IPS-18a (cell line): ENCODE results near the gene IL18RAP.

Experiments used
- H3K27ac ChIP-seq: one replicate; pipeline ENCODE4 v1.5.1; 2013; ENCODE audit warnings: low read length
- H3K27me3 ChIP-seq: one replicate; pipeline ENCODE4 v1.6.1; 2013; ENCODE audit warnings: mild to moderate bottlenecking, low read length; ENCODE audit not compliant: control insufficient read depth, insufficient read depth
- H3K36me3 ChIP-seq: one replicate; pipeline ENCODE4 v1.6.1; 2013; ENCODE audit warnings: low read depth, low read length; ENCODE audit not compliant: control insufficient read depth
- H3K4me1 ChIP-seq: one replicate; pipeline ENCODE4 v1.6.1; 2013; ENCODE audit warnings: low read depth, low read length; ENCODE audit not compliant: control insufficient read depth
- H3K4me3 ChIP-seq: one replicate; pipeline ENCODE4 v1.5.1; 2013; ENCODE audit warnings: low read length
- H3K9ac ChIP-seq: one replicate; pipeline ENCODE4 v1.6.1; 2013; ENCODE audit warnings: mild to moderate bottlenecking, low read length, moderate library complexity
- H3K9me3 ChIP-seq: one replicate; pipeline ENCODE4 v1.6.1; 2013; ENCODE audit warnings: low read depth, low read length; ENCODE audit not compliant: control insufficient read depth

Gene IL18RAP

DNA sequence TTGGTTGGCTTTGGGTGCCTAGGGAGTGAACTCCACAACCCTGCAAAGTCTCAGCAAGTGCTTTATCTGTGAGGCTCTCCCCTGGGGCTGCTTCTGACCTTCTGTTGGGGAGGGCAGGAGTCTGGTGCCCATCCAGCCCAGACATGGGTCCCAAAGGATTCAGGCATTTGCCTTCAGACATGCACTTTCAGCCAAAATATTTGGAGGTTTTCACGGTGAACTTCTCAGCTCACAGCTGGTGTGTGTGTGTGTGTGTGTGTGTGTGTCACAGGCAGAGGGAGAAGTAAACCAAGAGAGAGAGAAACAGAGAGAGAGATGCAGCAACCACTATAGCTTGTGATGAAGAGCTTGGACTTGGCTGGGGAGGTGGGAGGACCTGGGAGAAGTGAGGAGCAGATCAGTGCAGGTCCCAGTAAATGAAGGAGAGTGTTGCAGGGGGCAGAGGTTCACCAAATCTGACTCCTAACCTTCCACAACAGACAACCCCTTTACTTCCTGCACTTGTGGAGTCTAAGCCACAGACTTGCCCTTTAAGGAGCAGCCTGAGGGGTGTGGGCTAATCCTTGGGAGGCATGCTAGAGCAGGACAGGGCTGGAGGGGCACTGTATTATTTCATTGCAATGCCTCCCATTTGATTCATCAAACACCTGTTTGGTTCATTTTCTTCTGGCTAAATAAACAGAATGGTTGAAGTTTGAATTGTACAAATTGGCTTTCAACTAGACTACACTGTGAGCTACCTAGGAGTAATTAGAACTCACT lies 64.2 kb downstream of the IL18RAP start:
- no peaks in the 10 kb centered on the region for H3K27me3 ChIP-seq
- H3K27ac ChIP-seq = no peak overlapping the region
- no peaks in the 10 kb centered on the region for H3K9me3 ChIP-seq
- H3K4me1 ChIP-seq = peaks cover 8% of the 10 kb centered on the region
- H3K4me3 ChIP-seq = no peak overlapping the region
- H3K9ac ChIP-seq = no peak overlapping the region
- H3K36me3 ChIP-seq = no peaks in the 10 kb centered on the region

DNA sequence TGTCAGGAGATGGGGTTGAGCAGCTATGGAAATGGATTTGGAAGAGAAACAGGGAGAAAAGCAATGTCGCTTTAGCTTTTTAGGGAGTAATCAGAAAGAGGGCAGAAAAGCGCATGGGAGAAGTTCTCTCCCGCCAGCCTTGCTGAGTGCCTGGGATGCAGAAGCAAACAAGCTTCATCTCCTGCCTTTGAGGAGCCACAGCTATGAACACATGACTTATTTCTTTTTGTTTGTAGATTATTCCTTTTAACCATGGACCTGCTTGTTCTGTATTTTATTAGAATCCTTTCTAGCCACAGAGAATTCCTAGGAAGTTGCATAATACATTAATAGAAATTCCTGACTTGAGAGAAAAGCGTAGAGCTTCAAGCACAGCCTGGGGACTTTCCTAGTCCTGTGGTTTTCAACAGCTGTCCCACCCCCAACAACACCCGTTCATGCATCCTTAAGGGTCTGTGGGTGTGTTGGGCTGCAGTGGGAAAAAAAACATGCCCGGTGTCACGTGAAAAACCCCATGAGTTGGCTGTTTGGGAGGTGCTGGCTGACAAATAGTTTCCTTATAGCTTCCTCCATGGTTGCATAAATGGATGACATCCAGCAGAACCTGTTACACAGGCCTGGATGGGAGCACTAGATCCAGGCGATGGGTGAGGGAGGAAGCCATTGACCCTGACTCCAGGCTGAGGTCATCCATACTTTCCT lies 65.0 kb downstream of the IL18RAP start:
- no peaks in the 10 kb centered on the region for H3K36me3 ChIP-seq
- H3K4me1 ChIP-seq = peaks cover 8% of the 10 kb centered on the region
- H3K9me3 ChIP-seq = no peaks in the 10 kb centered on the region
- H3K9ac ChIP-seq = no peak overlapping the region
- no peak overlapping the region for H3K27ac ChIP-seq
- no peaks in the 10 kb centered on the region for H3K27me3 ChIP-seq
- no peak overlapping the region for H3K4me3 ChIP-seq

DNA sequence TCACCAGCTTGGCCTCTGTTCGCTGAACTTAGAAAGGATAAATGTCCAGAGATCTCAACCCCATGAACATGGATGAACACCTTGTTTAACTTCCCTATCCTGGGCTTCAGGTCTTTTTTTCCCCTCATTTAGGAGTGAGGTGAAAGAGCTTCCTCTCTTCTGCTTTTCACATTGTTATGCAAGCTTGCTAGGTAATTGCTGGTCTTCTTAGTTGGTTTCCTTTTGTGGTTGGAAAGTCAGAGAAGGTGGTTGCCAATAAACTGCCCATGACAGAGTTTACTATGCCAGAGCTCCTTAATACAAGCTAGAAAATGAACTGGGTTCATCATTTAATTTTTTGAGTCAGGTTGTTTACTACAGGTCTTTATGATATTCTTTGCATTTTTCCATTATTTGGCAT lies 66.7 kb downstream of the IL18RAP start:
- Histone ChIP-seq H3K27ac (no peak overlapping the region), H3K27me3 (no peaks in the 10 kb centered on the region), H3K9me3 (no peaks in the 10 kb centered on the region), H3K4me3 (no peak overlapping the region), H3K36me3 (no peaks in the 10 kb centered on the region), H3K4me1 (peaks cover 8% of the 10 kb centered on the region), H3K9ac (no peak overlapping the region)

DNA sequence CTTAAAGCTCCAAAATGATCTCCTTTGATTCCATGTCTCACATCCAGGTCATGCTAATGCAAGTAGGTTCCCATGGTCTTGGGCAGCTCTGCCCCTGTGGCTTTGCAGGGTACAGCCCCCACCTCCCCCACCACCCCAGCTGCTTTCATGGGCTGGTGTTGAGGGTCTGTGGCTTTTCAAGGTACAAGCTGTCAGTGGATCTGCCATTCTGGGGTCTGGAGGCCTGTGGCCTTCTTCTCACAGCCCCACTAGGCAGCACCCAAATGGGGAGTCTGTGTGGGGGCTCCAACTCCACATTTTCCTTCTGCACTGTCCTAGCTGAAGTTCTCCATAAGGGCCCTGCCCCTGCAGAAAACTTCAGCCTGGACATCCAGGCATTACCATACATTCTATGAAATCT lies 69.0 kb downstream of the IL18RAP start:
- Histone ChIP-seq H3K4me1 (peaks cover 8% of the 10 kb centered on the region), H3K4me3 (no peak overlapping the region), H3K9me3 (no peaks in the 10 kb centered on the region), H3K27me3 (no peaks in the 10 kb centered on the region), H3K27ac (no peak overlapping the region), H3K36me3 (no peaks in the 10 kb centered on the region), H3K9ac (no peak overlapping the region)

DNA sequence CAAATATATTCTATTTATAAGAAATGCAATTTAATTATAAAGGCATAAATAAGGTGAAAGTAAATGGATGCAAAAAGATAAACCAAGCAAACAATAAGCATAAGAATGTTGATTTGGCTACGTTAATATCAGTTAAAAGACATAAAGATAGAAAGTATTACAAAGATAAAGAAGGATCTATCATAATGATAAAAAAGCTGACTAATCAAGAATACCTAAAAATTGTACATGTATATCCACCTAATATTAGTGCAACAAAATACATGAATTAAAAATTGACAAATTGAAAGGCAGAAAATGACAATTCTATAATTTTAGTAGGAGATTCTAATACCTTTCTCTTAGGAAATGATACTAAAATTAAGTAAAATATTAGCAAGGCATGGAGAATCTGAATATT lies 71.6 kb downstream of the IL18RAP start:
- no peak overlapping the region for H3K27ac ChIP-seq
- no peaks in the 10 kb centered on the region for H3K9me3 ChIP-seq
- H3K4me1 ChIP-seq = peaks cover 6% of the 10 kb centered on the region
- H3K4me3 ChIP-seq = no peak overlapping the region
- no peaks in the 10 kb centered on the region for H3K36me3 ChIP-seq
- no peaks in the 10 kb centered on the region for H3K27me3 ChIP-seq
- no peak overlapping the region for H3K9ac ChIP-seq

DNA sequence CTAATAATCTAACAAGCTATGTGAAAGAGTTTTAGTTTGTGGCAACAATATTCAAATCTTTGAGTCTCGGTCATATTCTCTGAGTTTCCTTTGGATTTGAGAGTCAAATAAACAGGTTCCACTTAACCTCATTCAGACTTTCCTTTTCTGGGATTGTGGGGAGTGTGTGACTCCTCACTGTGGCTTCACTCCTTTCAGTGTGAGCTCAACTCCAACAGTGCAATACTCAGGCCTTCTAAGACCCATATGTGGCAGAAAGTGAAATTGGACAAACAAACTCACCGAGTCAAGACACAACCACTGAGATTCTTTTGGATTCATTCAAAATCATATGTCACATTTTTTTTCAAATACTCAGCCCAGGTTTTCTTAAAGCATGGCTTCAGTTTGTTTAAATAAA lies 75.5 kb downstream of the IL18RAP start:
- Histone ChIP-seq H3K4me3 (no peak overlapping the region), H3K9ac (no peak overlapping the region), H3K27ac (no peak overlapping the region), H3K4me1 (no peaks in the 10 kb centered on the region), H3K36me3 (no peaks in the 10 kb centered on the region), H3K9me3 (no peaks in the 10 kb centered on the region), H3K27me3 (no peaks in the 10 kb centered on the region)

DNA sequence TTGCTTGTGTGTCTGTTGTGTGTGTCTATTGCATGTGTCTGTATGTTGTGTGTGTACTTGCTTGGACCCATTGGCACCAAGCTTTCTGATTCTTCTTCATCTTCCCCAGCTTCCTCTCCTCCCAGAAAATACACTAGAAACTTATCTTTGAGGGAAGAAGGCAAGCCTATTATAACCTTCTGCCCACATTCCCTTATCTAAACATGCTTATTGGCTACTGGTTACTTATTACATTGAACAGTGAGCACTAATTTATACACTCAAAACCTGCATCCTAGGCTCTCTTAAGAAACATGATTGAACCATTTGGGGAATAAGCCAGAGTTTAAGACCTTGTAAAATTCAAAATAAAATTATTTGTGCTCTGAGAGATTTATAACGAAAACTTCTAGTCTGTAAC lies 76.6 kb downstream of the IL18RAP start:
- Histone ChIP-seq H3K27me3 (no peaks in the 10 kb centered on the region), H3K4me1 (no peaks in the 10 kb centered on the region), H3K36me3 (no peaks in the 10 kb centered on the region), H3K27ac (no peak overlapping the region), H3K4me3 (no peak overlapping the region), H3K9me3 (no peaks in the 10 kb centered on the region), H3K9ac (no peak overlapping the region)
